Transverse colon (tissue), 4 donors: Measurements from ENCODE around the gene SUCLA2. TPM values are rescaled to one million over a fixed set of nuclear protein-coding genes. Genes with fewer than 3 reads are reported as not detected.

ENCODE experiments used
- DNase-seq: peaks from one replicate; pipeline ENCODE4 v3.0.0-alpha.2; 2019
- H3K27ac ChIP-seq, 4 donors: fragments of 200-600 bp; sonication (generic); 2 replicates each; pipeline ENCODE4 v1.5.1; 2016 to 2018; ENCODE audit warnings: inconsistent platforms in 4 of 4
- H3K27me3 ChIP-seq: fragments of 200-600 bp; sonication (generic); 2 replicates; pipeline ENCODE4 v1.5.1; 2017; ENCODE audit warnings: inconsistent platforms
- H3K36me3 ChIP-seq, 4 donors: fragments of 200-600 bp; sonication (generic); 2 replicates each; pipeline ENCODE4 v1.5.1; 2017 to 2019; ENCODE audit warnings: inconsistent platforms in 4 of 4
- H3K4me1 ChIP-seq, 4 donors: fragments of 200-600 bp; sonication (generic); 2 replicates each; pipeline ENCODE4 v1.5.1; 2017 to 2020; ENCODE audit warnings: inconsistent platforms in 4 of 4
- H3K4me3 ChIP-seq, 4 donors: fragments of 200-600 bp; sonication (generic); 1 replicate in 1 of 4; 2 replicates in 3 of 4; pipeline versions ENCODE4 v1.5.1 to v1.6.1; 2017 to 2019; ENCODE audit warnings: inconsistent platforms in 4 of 4
- H3K9me3 ChIP-seq, 2 donors: fragments of 200-600 bp; sonication (generic); 2 replicates each; pipeline ENCODE4 v1.5.1; 2017 to 2019; ENCODE audit warnings: inconsistent platforms in 2 of 2
- CTCF ChIP-seq, 5 experiments: fragments of 200-600 bp in 3 of 5; fragments of 450-650 bp in 2 of 5; sonication (generic) in 3 of 5; IDR thresholded peaks; 1 replicate in 2 of 5; 2 replicates in 3 of 5; pipeline ENCODE4 v1.5.1; 2016 to 2017; ENCODE audit warnings: antibody characterized with exemption in 5 of 5, inconsistent platforms in 3 of 5, mild to moderate bottlenecking in 2 of 5, moderate library complexity in 1 of 5
- EP300 ChIP-seq: sonication (generic); formaldehyde crosslinking; IDR thresholded peaks from one replicate; pipeline ENCODE4 v1.6.1; 2017; ENCODE audit warnings: antibody characterized with exemption, low read depth
- POLR2A ChIP-seq: fragments of 450-650 bp; IDR thresholded peaks from one replicate; pipeline ENCODE4 v1.6.1; 2016; ENCODE audit warnings: antibody characterized with exemption, mild to moderate bottlenecking, moderate library complexity
- POLR2AphosphoS5 ChIP-seq, 3 donors: sonication (generic); formaldehyde crosslinking; IDR thresholded peaks; one replicate each; pipeline ENCODE4 v1.6.1; 2016; ENCODE audit warnings: antibody characterized with exemption in 3 of 3
- WGBS, 2 donors: methylation state at CpG; one replicate each; pipeline ENCODE4 v1.1.5; 2018; ENCODE audit warnings: low coverage in 1 of 2; 5-methylcytosine and 5-hydroxymethylcytosine counted together
- in situ Hi-C, 4 donors: fragments of 200-750 bp; cut with MboI; loops; one replicate each; pipeline versions ENCODE4 v1.15.0 to v1.15.1; 2017; ENCODE audit warnings: low sequenced_read_pairs in 3 of 4, low pct_ligation_motif_present in 1 of 4, low pct_unique_long_range_greater_than_20kb in 1 of 4
- intact Hi-C: fragments of 100-400 bp; cut with DNase I; formaldehyde crosslinking; loops from one replicate; pipeline ENCODE4 v1.15.1; 2023; ENCODE audit warnings: low total_unique reads
- total RNA-seq, 4 donors: library from RNA; depleted of rRNA; stranded (reverse); fragments of >200 nt; gene quantifications; one replicate each; pipeline ENCODE4 v1.1.0, GENCODE V29; 2016

Gene SUCLA2
- total RNA-seq, 4 donors from 2014 or later: 36.8 to 50.1 (median 40.5) TPM

DNA sequence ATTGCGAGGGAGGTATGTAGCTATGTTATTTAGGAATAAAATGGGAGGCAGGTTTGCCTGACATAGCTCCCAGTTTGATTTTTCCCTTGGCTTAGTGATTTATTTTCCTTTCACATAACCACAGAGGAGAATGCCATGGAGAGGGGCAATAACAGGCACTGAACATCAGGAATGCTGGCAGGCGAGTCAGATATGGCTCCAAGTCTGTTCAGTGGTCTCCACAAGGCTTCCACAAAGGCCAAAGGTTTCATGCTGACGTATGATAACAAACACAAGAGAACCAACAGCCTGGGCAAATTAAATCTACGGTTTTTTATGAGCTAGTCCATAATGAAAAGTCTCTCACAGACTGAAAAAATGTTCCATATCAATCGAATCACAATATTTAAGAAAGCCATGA is 66.7 kb downstream of the SUCLA2 start:
- Histone ChIP-seq H3K36me3 (peaks cover 0 to 3% (median 0%) of the 10 kb centered on the region in 4 donors), H3K27me3 (no peaks in the 10 kb centered on the region), H3K4me3 (no peak overlapping the region), H3K4me1 (no peaks in the 10 kb centered on the region), H3K27ac (no peak overlapping the region), H3K9me3 (no peaks in the 10 kb centered on the region)
- intact Hi-C loops (no loop called here), in situ Hi-C loops (no loop called here)
- 81 to 96% methylated on average over 4 to 5 of the region's 5 CpGs for whole genome bisulfite sequencing, 2 donors
- DNase-seq: no peak
- TF ChIP-seq CTCF (IDR thresholded peaks at IDR 0.05) (no peak), EP300 (no peak), POLR2A (no peak), POLR2AphosphoS5 (IDR thresholded peaks at IDR 0.05) (no peak)

DNA sequence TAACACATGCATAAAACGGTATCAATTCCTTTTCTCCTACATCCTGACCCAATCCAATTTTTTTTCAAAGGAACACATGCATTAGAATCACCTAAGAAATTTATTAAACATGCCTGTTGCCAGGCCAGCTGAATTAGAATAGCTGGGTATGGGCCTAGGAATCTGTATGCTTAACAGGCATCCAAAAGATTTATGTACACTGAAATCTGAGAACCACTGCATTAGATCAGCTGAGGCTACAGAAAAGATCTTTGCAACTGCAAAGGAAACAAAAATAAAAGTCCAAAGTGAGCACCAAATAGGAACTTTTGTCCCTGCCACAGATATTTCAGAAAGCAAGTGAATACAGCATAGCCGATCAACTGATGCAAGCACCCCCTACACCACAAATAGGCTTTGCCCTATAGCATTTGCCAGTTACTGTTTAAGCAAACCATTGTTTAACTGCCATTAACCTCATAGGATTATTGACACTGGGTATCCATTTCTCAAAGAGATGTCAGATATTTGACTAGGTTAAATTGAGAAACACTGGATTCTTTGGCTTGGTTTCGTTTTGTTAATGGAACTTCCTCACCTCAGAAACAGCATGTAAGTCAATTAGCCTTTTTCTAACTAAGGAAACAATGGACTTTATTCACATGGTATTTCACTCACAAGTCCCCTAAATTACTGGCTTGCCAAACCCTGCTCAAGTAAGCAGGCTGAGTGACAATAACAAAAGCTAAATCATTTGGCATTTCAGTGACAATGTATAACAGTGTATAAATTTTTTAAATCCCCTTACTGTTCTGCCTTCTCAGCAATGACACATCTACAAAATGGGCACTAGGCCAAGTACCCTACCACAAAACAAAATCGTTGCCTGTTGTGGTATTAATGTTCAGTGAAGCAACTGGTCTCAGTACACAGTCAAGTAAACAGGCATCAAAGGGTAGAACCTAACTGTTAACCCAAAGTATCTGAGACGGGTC is 67.8 kb downstream of the SUCLA2 start:
- H3K4me1 ChIP-seq: no peaks in the 10 kb centered on the region
- no peaks in the 10 kb centered on the region for H3K27me3 ChIP-seq
- in situ Hi-C loops: no loop called here
- H3K36me3 ChIP-seq: no peaks in the 10 kb centered on the region
- DNase-seq: no peak
- 64 to 76% methylated on average over 3 to 5 of the region's 5 CpGs for WGBS, 2 donors
- intact Hi-C loops: no loop called here
- no peaks in the 10 kb centered on the region for H3K9me3 ChIP-seq
- H3K27ac ChIP-seq: no peak overlapping the region
- TF ChIP-seq EP300 (no peak), CTCF (IDR thresholded peaks at IDR 0.05) (no peak), POLR2AphosphoS5 (IDR thresholded peaks at IDR 0.05) (no peak), POLR2A (no peak)
- H3K4me3 ChIP-seq: no peak overlapping the region

- no peak overlapping the region for H3K27ac ChIP-seq
- no peaks in the 10 kb centered on the region for H3K27me3 ChIP-seq
- 85% methylated on average over 1 of the region's 1 CpG; no CpG with 5 or more reads in 1 of the 2 donors for WGBS, 2 donors
- H3K36me3 ChIP-seq: no peaks in the 10 kb centered on the region
- H3K4me1 ChIP-seq: no peaks in the 10 kb centered on the region
- intact Hi-C loops (no loop called here), in situ Hi-C loops (no loop called here)
- DNase-seq: no peak
- no peak for TF ChIP-seq POLR2AphosphoS5 (IDR thresholded peaks at IDR 0.05)
- TF ChIP-seq POLR2A: no peak
- H3K9me3 ChIP-seq: no peaks in the 10 kb centered on the region
- no peak overlapping the region for H3K4me3 ChIP-seq
These were observed 70.4 kb downstream of the SUCLA2 start for GRCh38 chr13:47930649-47931165.

- Histone ChIP-seq H3K4me3 (no peak overlapping the region), H3K4me1 (no peaks in the 10 kb centered on the region), H3K27ac (no peak overlapping the region), H3K9me3 (no peaks in the 10 kb centered on the region), H3K27me3 (no peaks in the 10 kb centered on the region), H3K36me3 (no peaks in the 10 kb centered on the region)
- no peak for DNase-seq
- TF ChIP-seq POLR2AphosphoS5 (IDR thresholded peaks at IDR 0.05): no peak
- intact Hi-C loops: no loop called here
- in situ Hi-C loops: no loop called here
- 50 to 78% methylated on average over 2 to 3 of the region's 3 CpGs for WGBS, 2 donors
These were observed 71.9 kb downstream of the SUCLA2 start for GRCh38 chr13:47929156-47929555.

DNA sequence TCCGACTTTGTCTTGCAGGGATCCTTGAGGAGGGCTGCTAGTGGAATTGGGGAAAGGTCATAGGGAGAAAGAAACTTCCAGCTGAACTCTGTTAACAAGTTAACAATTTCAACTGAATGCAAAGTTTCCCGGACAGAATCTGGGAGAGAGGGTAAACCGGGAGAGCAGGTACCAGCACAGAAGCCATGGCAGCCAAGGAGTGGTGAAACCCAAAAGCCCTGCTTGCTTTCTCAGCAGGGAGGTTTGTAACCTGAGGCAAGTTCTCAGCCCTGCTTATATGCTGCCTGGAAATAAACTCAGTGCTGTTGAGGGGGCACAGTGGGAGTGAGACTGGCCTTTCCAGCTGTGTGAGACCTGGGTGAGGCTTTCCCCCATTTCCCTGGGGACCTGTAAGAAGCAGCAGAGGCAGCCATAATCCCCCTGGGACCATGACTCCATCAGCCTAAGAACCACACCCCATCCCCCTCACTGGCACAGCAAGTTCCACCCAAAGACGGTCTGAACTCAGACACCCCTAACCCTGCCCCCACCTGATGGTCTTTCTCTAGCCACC is 84.0 kb downstream of the SUCLA2 start:
- no peak for DNase-seq
- TF ChIP-seq CTCF (IDR thresholded peaks at IDR 0.05) (no peak), POLR2A (no peak), EP300 (no peak), POLR2AphosphoS5 (IDR thresholded peaks at IDR 0.05) (no peak)
- 75 to 81% methylated on average over 2 to 4 of the region's 4 CpGs for WGBS, 2 donors
- intact Hi-C loops: no loop called here
- Histone ChIP-seq H3K27me3 (no peaks in the 10 kb centered on the region), H3K4me1 (no peaks in the 10 kb centered on the region), H3K36me3 (no peaks in the 10 kb centered on the region), H3K9me3 (no peaks in the 10 kb centered on the region), H3K4me3 (no peak overlapping the region), H3K27ac (no peak overlapping the region)
- in situ Hi-C loops: no loop called here
